Pancreas (tissue), 10 donors: Measurements from ENCODE around the gene GDF7. TPM values are rescaled to one million over a fixed set of nuclear protein-coding genes. Genes with fewer than 3 reads are reported as not detected.

ENCODE experiments used
- ATAC-seq, 4 donors: fragments of 200-7000 bp; cut with Tn5 transposase; one replicate each; pipeline versions ENCODE4 v1.8.0 to v1.9.1; 2020; ENCODE audit warnings: mild to moderate bottlenecking in 4 of 4, moderate library complexity in 4 of 4
- DNase-seq, 6 donors: peaks; one replicate each; pipeline ENCODE4 v3.0.0-alpha.2; 2020
- FAIRE-seq: peaks from 2 replicates; lab custom pipeline; 2012; peaks lifted over from hg19 to GRCh38; lab: Jason Lieb, UNC
- H3K27ac ChIP-seq, 4 donors: fragments of 200-600 bp; sonication (generic); 1 replicate in 3 of 4; 2 replicates in 1 of 4; pipeline versions ENCODE4 v1.5.0 to v1.8.0; 2020
- H3K27me3 ChIP-seq, 4 donors: fragments of 200-600 bp; one replicate each; pipeline ENCODE4 v1.8.0; 2021
- H3K36me3 ChIP-seq, 3 donors: fragments of 200-600 bp; sonication (generic) in 1 of 3; one replicate each; pipeline versions ENCODE4 v1.5.0 to v1.8.0; 2020 to 2021
- H3K4me1 ChIP-seq, 3 donors: fragments of 200-600 bp; one replicate each; pipeline ENCODE4 v1.8.0; 2021
- H3K4me3 ChIP-seq, 4 donors: fragments of 200-600 bp; sonication (generic) in 2 of 4; one replicate each; pipeline versions ENCODE4 v1.5.0 to v1.8.0; 2020 to 2021
- H3K9me3 ChIP-seq, 4 donors: fragments of 200-600 bp; one replicate each; pipeline ENCODE4 v1.8.0; 2021
- CTCF ChIP-seq, 4 donors: fragments of 200-600 bp; sonication (generic) in 3 of 4; IDR thresholded peaks; one replicate each; pipeline versions ENCODE4 v1.5.0 to v1.8.0; 2021; ENCODE audit warnings: antibody characterized with exemption in 4 of 4
- WGBS, 2 donors: extraction: QIAGEN DNeasy Blood & Tissue Kit; methylation state at CpG; one replicate each; pipeline ENCODE4 v1.1.7; 2013; 5-methylcytosine and 5-hydroxymethylcytosine counted together
- intact Hi-C, 3 donors: fragments of 100-400 bp; cut with DNase I; formaldehyde crosslinking; loops; one replicate each; pipeline versions ENCODE4 v1.11.1 to v1.14.2; 2022
- polyA plus RNA-seq, 2 donors: library from polyadenylated mRNA; stranded (reverse); fragments of 200-250 nt; gene quantifications; one replicate each; pipeline ENCODE4 v1.2.3, GENCODE V29; 2013
- total RNA-seq, 6 donors: library from RNA; stranded (reverse); fragmentation: NEBNext Ultra II Directional in 4 of 6; extraction: Animal tissue kit (Norgen Biotek cat#: 25700) in 4 of 6; gene quantifications; one replicate each; pipeline versions ENCODE4 v1.2.1 to v1.2.4, GENCODE V29; 2021 to 2023
- donor health status: healthy with polysubstance abuse.
- donor health status: DM: no; HTN: no; CAD: no; lungs with moderate emphysema.
- donor health status: DM: no; HTN: no; CAD: no.
- donor health status: control.
- donor health status: control.
- donor health status: Bipolar disorder and iron deficiency.
- donor health status: DM: yes; HTN: yes; CAD: no.
- donor health status: DM: no; HTN: no; CAD: no.
- donor health status: DM: no; HTN: no; CAD: no.
- donor health status: DM: yes; HTN: yes; CAD: no.

The GDF7 gene
- total and polyA plus RNA-seq, 8 donors = 0.16 to 0.98 (median 0.73) TPM

DNA sequence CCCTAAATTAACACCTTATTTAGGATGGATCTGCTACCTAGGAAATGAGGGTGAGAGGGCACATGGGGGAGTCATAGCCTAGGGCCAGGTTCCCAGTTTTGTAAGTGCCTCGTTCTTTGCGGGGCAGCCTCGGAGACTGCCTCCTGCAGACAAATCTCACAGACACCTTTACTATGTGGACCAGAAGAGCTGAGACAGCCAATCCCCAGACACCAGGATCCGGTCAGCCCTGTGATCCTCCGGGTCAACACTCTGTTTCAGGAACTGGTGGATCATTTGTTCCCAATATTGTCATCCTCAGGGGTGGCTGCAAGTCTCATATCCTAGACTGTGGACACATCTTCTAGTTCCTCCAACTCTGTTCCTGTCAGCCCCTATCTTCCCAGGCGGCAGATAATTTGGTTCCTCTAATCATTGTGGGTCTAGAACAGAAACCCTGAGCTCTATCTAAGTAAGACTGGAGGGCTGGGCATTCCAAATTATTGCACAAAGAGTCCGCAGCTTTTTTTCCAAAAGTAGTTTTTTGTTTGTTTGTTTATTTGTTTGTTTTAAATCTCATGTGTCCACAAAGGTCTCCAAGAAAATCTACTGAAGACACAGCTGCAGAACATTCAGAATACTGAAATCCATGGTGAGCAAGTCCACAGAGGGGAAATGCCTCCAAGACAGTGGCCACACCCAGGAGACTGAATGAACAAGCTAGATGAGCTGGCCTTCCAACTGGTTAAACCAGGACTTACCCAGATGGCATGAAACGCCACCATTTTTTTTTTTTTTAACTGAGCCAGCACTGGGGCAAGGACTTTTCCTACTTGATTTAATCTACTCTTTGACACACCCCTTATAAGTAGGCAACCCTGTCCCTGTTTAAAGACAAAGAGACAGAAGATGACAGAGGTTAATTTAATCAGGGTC lies 6.2 kb upstream of the GDF7 start:
- DNase-seq (no peak), FAIRE-seq (no peak)
- intact Hi-C loops = loop anchor here (5.0 to 10.0 kb wide), 3 partner anchors 94 to 304 kb away; no protein-coding TSS in a partner anchor

DNA sequence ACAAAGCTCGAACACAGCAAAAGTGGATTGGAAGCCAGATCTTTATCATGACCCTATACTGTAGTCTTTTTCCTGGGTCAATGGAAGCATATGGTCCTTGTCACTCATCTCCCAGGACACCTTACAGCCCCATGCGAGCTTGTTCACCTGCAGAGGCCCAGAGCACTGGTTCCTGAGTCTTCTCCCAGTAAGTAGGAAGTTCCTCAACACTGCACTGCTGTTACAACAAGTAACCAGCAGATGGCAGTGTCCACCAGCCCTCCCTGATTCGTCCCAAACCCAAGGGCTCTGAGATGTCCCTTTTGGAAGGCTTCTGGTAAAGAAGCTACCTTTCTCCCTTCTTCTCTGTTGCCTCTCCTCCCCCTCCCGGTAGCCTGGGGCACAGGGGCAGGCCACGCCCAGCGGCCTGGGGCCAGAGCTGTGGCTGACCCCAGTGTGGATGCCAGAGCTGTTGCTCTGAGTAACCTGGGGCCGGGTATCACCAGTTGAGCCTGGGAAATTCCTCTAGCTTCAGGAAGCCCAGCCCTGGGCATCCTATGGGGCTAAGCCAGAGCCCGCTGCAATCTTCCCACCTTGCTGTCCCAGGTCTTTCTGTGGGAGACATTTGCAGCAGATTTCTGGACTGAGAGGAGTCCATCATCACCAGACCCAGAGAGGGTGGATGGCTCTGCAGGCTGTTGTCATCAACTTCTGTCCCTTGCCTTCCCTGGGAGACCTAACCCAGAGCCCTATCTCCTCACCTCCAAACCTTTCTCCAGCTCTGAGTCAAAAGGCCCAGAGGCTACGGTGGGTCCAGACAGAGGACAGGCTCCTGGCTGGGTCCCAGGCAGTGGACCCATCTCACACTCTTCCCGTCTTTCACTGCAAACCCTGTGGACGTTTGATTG lies 5.3 kb upstream of the GDF7 start:
- intact Hi-C loops = loop anchor here (5.0 to 10.0 kb wide), 3 partner anchors 93 to 303 kb away; no protein-coding TSS in a partner anchor
- no peaks in the 10 kb centered on the region for H3K36me3 ChIP-seq
- FAIRE-seq (no peak), DNase-seq (peak in 4 of 6 donors; percentile 42 to 78 (median 55)), ATAC-seq (peak; percentile 75 to 92 (median 89))
- peak; percentile 93 to 97 (median 95) for TF ChIP-seq CTCF (IDR thresholded peaks at IDR 0.05)
- no peak overlapping the region for H3K27ac ChIP-seq
- 24 to 27% methylated on average over 10 to 11 of the region's 11 CpGs for WGBS, 2 donors
- H3K4me1 ChIP-seq = no peaks in the 10 kb centered on the region
- H3K27me3 ChIP-seq = peaks cover 0 to 11% (median 3%) of the 10 kb centered on the region in 4 donors
- no peaks in the 10 kb centered on the region for H3K9me3 ChIP-seq
- no peak overlapping the region for H3K4me3 ChIP-seq

More for the DNA sequence above, 6.2 kb upstream of the GDF7 start:
- H3K4me1 ChIP-seq = no peaks in the 10 kb centered on the region
- no peaks in the 10 kb centered on the region for H3K36me3 ChIP-seq
- no peak overlapping the region for H3K4me3 ChIP-seq
- no peak for TF ChIP-seq CTCF (IDR thresholded peaks at IDR 0.05)
- no peaks in the 10 kb centered on the region for H3K9me3 ChIP-seq
- H3K27me3 ChIP-seq = peaks cover 0 to 2% (median under 1%) of the 10 kb centered on the region in 4 donors
- no peak overlapping the region for H3K27ac ChIP-seq
- ATAC-seq = no peak
- 35 to 38% methylated on average over 8 of the region's 8 CpGs for WGBS, 2 donors

- FAIRE-seq (no peak), DNase-seq (no peak), ATAC-seq (no peak)
- TF ChIP-seq CTCF (IDR thresholded peaks at IDR 0.05) = no peak
- WGBS, 2 donors = 52 to 57% methylated on average over 5 of the region's 5 CpGs
- Histone ChIP-seq H3K4me1 (no peaks in the 10 kb centered on the region), H3K4me3 (no peak overlapping the region), H3K27me3 (peaks cover 0 to 11% (median 3%) of the 10 kb centered on the region in 4 donors), H3K36me3 (no peaks in the 10 kb centered on the region), H3K27ac (no peak overlapping the region), H3K9me3 (no peaks in the 10 kb centered on the region)
- intact Hi-C loops = loop anchor here (5.0 to 10.0 kb wide), 3 partner anchors 92 to 302 kb away; no protein-coding TSS in a partner anchor
Observed at GRCh38 chr2:20662308-20662937, 4.5 kb upstream of the GDF7 start.

DNA sequence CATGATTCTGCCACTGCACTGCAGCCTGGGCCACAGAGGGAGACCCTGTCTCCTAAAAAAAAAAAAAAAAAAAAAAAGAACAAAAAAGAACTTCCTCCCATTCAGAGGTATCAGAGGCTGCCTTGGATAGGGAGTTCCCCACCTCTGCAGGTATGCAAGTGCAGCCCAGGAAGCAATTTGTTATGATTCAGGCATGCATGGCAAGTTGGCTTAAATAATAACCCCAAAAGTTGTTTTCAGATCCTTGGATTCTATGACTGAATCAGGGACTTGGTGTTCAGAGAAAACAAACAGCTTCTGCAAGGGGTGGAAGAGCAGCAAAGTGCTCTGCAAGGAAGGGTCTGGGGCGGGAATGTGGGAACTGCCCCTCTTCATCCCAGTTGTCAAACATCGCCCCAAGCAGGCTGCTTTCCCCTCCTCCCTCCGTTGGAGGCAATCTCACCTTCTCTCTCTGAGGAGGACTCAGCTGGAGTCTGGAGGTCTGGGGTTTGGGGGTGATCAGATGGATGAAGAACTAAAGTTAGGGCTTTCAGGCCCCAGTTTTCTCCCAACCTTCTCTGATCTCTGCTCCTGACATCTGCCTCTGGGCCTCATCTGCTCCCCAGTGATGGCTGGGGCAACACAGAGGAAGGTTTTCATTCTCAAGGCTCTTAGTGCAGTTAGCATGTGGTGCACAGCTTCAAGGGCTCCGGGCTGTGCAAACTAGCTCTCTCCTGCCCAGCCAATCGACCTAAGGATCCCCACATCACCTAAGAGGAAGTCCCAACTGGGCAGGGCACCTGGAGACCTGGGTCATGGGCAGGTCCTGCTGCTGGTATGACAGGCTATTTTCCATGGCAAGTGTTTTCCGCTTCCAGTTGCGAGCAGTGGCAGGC lies 3.5 kb upstream of the GDF7 start:
- WGBS, 2 donors = 28 to 31% methylated on average over 7 of the region's 7 CpGs
- Histone ChIP-seq H3K27ac (peak overlapping the region in 2 of 4 donors; percentile 30 to 33), H3K4me3 (no peak overlapping the region), H3K4me1 (no peaks in the 10 kb centered on the region), H3K36me3 (no peaks in the 10 kb centered on the region), H3K27me3 (peaks cover 0 to 11% (median 3%) of the 10 kb centered on the region in 4 donors), H3K9me3 (no peaks in the 10 kb centered on the region)
- FAIRE-seq (no peak), ATAC-seq (peak in 2 of 4 donors; percentile 31 to 37), DNase-seq (no peak)
- intact Hi-C loops = loop anchor here (5.0 to 10.0 kb wide), 3 partner anchors 91 to 301 kb away; no protein-coding TSS in a partner anchor
- TF ChIP-seq CTCF (IDR thresholded peaks at IDR 0.05) = no peak
